Measurements from ENCODE around the gene GRIK1.

- TF ChIP-seq, protein P1, sequence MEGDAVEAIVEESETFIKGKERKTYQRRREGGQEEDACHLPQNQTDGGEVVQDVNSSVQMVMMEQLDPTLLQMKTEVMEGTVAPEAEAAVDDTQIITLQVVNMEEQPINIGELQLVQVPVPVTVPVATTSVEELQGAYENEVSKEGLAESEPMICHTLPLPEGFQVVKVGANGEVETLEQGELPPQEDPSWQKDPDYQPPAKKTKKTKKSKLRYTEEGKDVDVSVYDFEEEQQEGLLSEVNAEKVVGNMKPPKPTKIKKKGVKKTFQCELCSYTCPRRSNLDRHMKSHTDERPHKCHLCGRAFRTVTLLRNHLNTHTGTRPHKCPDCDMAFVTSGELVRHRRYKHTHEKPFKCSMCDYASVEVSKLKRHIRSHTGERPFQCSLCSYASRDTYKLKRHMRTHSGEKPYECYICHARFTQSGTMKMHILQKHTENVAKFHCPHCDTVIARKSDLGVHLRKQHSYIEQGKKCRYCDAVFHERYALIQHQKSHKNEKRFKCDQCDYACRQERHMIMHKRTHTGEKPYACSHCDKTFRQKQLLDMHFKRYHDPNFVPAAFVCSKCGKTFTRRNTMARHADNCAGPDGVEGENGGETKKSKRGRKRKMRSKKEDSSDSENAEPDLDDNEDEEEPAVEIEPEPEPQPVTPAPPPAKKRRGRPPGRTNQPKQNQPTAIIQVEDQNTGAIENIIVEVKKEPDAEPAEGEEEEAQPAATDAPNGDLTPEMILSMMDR (conservative IDR thresholded peaks at IDR 0.05) = no peak
- no peak for TF ChIP-seq EZH2 (IDR thresholded peaks at IDR 0.05; ENCODE audit: low read depth)
Measured at GRCh38 chr21:29660047-29660720, 279.6 kb downstream of the GRIK1 start.

All from PC-9 (cell line).